Adrenal gland (tissue), 5 donors: ENCODE measurements around the gene PTCHD1.

Experiments used
- POLR2A ChIP-seq, 2 donors: fragments of 450-650 bp; IDR thresholded peaks; one replicate each; pipeline ENCODE4 v1.6.1; 2017; ENCODE audit warnings: antibody characterized with exemption in 2 of 2, mild to moderate bottlenecking in 2 of 2, moderate library complexity in 1 of 2
- TF ChIP-seq, protein P1 (sequence below), 6 experiments: fragments of 450-650 bp in 4 of 6; fragments of 200-600 bp in 2 of 6; sonication (generic) in 1 of 6; IDR thresholded peaks; 1 replicate in 5 of 6; 2 replicates in 1 of 6; pipeline versions ENCODE4 v1.5.1 to v1.8.0; 2016 to 2021; ENCODE audit warnings: antibody characterized with exemption in 6 of 6, mild to moderate bottlenecking in 2 of 6, moderate library complexity in 1 of 6
- donor health status: DM: no; HTN: no; CAD: no.

DNA sequence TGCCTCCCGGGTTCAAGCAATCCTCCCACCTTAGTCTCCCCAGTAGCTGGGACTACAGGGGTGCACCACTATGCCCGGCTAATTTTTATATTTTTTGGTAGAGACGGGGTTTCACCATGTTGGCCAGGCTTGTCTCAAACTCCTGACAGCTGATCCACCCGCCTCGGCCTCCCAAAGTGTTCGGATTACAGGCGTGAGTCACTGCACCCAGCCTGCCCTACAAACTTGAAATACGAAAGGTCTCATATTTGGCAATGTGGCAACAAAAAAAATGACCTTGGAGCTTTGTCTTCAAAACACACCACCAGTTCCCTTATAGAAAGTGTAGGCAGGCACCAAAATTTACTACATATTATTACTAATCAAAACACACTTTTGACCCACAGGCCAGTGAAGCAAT lies 22.9 kb upstream of the PTCHD1 start:
- TF ChIP-seq POLR2A (IDR thresholded peaks at IDR 0.05): no peak
- TF ChIP-seq, protein P1, sequence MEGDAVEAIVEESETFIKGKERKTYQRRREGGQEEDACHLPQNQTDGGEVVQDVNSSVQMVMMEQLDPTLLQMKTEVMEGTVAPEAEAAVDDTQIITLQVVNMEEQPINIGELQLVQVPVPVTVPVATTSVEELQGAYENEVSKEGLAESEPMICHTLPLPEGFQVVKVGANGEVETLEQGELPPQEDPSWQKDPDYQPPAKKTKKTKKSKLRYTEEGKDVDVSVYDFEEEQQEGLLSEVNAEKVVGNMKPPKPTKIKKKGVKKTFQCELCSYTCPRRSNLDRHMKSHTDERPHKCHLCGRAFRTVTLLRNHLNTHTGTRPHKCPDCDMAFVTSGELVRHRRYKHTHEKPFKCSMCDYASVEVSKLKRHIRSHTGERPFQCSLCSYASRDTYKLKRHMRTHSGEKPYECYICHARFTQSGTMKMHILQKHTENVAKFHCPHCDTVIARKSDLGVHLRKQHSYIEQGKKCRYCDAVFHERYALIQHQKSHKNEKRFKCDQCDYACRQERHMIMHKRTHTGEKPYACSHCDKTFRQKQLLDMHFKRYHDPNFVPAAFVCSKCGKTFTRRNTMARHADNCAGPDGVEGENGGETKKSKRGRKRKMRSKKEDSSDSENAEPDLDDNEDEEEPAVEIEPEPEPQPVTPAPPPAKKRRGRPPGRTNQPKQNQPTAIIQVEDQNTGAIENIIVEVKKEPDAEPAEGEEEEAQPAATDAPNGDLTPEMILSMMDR (IDR thresholded peaks at IDR 0.05): no peak
